HG02938 (cell line): ENCODE data around the gene RIN2.

Experiments
- ATAC-seq: cut with Tn5 transposase; IDR thresholded peaks from one replicate; pipeline ENCODE4 v1.9.1; 2021; ENCODE audit warnings: mild to moderate bottlenecking, moderate library complexity; ENCODE audit not compliant: unreplicated experiment

Gene RIN2

GRCh38 chr20:19761841-19762240, 3.8 kb downstream of the RIN2 start:
- no peak for ATAC-seq

GRCh38 chr20:19764207-19764606, 6.1 kb downstream of the RIN2 start:
- no peak for ATAC-seq

DNA sequence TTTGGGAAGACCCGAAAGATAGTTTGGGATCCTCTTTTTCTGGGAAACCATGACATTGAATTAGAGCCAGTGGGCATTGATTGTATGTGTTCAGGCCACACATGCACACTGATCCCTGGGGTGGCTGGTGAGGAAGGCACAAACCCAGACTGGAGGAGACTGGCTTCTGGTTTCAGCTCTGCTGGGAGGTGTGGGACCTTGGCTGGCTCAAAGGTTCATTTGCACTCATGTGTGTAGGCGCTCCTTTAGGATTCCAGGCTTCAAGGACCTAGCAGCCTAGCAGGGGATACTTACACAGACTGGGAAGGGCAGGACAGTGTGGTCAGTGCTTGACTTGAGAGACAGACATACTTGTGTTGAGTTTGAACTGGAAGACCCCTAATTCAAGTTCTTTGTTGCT, 7.2 kb downstream of the RIN2 start:
- no peak for ATAC-seq

- no peak for ATAC-seq
Observed at GRCh38 chr20:19765913-19766312, 7.9 kb downstream of the RIN2 start.

GRCh38 chr20:19767070-19767469, 9.0 kb downstream of the RIN2 start:
- no peak for ATAC-seq

- no peak for ATAC-seq
Observed at GRCh38 chr20:19768325-19768842, 10.3 kb downstream of the RIN2 start.

- no peak for ATAC-seq
Observed at GRCh38 chr20:19769507-19769906, 11.4 kb downstream of the RIN2 start.

GRCh38 chr20:19770375-19770774, 12.3 kb downstream of the RIN2 start:
- no peak for ATAC-seq

DNA sequence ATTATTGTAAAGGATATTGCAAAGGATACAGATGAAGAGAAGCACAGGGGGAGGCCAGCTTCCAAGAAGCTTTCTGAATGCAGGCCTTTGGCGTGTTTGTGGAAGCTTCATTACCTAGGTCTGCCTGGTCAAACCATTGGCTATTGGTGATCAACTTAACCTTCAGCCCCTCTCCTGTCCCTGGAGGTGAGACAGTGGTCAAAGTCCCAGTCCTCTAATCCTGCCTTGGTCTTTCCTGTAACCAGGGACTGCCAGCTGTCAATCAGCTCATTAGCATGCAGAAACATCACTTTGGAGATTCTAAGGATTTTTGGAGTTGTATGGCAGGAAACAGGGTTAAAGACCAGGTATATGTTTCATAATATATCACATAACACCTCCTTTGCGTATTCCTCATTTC, 13.0 kb downstream of the RIN2 start:
- no peak for ATAC-seq

GRCh38 chr20:19773471-19773870, 15.4 kb downstream of the RIN2 start:
- ATAC-seq: no peak

GRCh38 chr20:19774135-19774933, 16.3 kb downstream of the RIN2 start:
- no peak for ATAC-seq

DNA sequence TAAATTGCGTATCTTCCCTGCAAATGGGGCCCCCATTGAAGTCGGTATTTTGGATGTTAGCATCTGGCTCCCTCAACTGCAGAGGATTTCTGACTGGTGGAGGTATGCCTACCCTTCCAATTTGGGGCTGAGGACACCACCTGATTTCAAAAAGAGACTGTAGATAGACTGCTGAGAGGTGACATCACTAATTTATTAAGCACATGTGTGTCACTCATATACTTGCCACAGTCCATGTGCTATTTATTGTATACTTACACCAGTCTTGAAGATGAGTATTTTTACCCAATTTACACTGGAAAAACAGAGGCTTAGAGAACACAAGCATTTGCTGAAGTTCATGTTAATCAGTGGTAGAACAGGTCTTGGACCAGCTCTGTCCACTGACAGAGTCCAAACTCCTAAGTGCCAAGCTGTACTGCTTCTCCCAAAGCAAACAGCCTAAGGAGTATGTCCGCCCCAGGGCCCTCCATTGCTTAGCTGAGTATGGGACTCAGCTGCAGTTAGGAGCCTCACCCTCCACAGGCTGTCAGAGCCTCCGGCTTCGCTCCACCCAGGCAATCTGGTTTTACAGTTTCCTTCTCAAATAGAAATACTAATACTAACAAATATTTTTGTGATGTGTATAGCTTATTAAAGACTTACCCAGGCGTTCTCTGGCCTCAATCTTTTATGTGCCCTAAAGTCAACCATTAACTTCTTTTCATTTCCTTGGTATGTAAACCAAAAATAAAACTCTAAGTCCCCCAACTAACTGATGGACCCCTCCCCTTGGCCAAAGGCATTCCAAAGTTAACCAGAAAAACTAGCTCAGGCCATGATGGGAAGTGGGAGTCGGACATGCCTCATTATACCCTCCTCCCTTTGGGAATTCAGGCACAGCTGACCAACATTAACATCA, 17.5 kb downstream of the RIN2 start:
- no peak for ATAC-seq

- ATAC-seq: no peak
Observed at GRCh38 chr20:19777315-19777714, 19.3 kb downstream of the RIN2 start.

DNA sequence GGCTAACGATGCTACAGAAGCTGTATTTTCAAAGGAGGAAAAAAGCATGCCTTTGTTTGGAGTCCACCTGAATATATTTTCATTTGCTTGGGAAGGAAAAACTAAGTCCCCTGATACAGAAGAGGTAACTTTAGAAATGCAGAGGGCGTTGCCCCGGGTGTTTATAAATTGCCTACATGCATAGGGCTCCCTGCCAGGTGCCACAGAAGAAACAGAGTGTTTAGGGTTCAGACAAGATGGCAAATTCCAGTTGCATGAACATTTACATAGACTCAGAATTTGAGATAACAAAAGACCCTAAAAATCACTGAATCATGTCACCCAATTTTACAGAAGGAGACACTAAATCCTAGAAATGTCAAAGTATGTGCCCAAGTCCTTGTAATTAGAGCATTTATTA, 19.9 kb downstream of the RIN2 start:
- ATAC-seq: no peak

- no peak for ATAC-seq
Observed at GRCh38 chr20:19778404-19778803, 20.3 kb downstream of the RIN2 start.

GRCh38 chr20:19779634-19780033, 21.6 kb downstream of the RIN2 start:
- no peak for ATAC-seq

DNA sequence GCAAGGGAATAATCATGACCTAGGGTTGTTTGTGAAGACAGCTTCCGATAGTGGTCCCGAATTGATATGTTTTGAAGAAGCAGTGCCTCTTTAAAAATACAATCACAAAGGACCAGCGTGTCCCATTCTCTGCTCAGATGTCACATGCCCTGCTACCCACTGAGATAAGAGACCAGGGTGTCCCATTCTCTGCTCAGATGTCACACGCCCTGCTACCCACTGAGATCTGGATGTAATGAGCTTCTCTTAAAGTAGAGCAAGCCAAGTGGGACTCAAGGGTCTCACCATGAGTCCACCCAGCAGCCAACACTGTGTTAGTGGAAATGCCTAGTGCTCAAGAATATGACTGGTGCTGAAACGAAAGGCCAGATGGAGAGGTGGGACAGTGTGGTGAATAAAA, 22.2 kb downstream of the RIN2 start:
- ATAC-seq: no peak

DNA sequence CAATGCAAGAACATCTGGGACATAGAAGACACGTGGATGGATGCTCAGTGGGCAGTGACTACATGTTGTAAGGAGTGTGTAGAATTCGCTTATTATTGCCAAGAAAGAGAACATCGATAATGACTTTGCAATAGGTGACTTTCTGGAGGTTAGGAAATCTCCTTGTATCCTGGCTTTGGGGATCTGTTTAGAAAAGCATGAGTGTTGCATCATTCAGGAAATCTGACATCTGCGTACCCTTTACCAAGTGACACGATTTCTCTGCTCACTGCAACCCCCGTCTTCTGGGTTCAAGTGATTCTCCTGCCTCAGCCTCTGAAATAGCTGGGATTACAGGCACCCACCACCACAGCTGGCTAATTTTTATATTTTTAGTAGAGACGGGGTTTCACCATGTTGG, 23.2 kb downstream of the RIN2 start:
- ATAC-seq: no peak

DNA sequence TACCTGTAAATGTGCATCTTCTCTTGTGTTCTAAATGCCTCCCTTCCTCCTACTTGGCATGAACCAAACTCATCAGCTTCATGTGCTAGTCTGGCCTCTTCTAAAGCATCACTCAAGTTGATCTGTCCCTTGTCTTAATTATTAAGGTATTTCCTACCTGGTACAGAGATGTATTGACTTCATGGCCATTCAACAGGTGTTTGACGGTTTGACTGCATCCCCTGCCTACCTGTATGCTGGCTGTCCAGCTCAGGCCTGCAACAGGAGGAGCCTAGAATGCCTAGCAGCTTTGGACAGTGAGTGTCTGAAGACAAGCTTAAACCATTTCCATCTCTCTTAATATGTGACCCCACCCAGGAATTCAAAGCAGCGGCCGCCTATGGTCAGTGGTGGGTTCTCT, 24.6 kb downstream of the RIN2 start:
- ATAC-seq: no peak

DNA sequence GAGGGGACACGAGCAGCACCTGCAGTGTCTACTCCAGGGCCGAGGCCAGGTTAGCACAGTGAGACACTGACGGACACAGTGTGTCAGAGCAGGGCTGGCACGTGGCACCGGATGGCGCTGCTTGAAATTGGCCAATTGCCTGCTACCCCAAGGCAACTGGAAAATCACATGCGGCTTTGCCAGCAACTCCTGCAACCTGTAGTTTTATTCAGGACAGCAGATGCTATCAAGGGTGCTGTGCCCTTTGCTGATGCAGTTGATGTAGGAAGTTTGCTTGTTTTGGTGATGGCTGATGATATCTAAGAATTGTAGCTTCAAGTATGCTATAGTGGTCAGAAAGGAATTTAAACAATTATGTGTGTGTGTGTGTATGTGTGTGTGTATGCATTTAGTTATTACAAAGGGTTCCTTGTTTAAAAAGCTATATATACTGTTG, 25.9 kb downstream of the RIN2 start:
- ATAC-seq: no peak

DNA sequence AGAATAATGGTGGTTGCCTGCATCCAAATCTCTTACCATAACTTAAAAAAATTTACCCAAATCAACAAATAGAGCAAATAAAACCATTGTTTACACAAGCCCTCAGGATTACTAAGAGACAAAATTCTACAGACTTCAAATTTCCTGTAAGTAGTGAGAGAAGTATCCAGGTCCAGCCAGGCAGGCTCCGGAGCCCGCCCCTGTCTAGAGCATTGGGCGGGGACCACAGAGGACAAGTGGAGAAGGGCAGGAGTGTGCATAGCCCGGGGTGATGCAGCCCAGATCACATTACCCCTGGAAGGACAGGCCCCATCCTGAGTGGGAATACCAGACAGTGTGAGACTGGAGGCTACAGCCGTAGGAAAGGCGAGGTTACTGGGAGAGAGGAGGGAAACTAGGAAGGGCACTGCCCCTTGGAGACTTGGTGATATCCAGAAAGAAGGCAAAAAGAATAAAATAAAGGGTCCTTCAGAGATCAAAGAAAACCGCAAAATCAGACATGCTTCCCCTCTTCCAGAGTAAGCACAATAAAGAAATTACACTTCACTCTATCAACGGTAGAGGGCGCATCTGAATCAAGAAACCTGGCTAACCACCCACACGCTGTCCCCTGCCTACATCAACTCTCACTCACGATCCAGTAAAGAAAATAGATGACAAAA, 26.6 kb downstream of the RIN2 start:
- peak; percentile 62 for ATAC-seq
